Body of pancreas (tissue), 4 donors: ENCODE results near the gene LIG3.

ENCODE experiments used
- CTCF ChIP-seq, 7 experiments: fragments of 450-650 bp in 4 of 7; fragments of 200-600 bp in 3 of 7; sonication (generic) in 3 of 7; IDR thresholded peaks; one replicate each; pipeline ENCODE4 v1.5.1; 2016 to 2019; ENCODE audit warnings: antibody characterized with exemption in 7 of 7
- POLR2A ChIP-seq, 3 donors: fragments of 450-650 bp; IDR thresholded peaks; one replicate each; pipeline ENCODE4 v1.6.1; 2016; ENCODE audit warnings: antibody characterized with exemption in 3 of 3, mild to moderate bottlenecking in 2 of 3

- TF ChIP-seq CTCF (IDR thresholded peaks at IDR 0.05) (peak in 1 of 7 experiments; percentile 15), POLR2A (IDR thresholded peaks at IDR 0.05) (peak; percentile 50 to 88 (median 83))
Observed at GRCh38 chr17:34961093-34961911, 19.0 kb upstream of the LIG3 start, which contains the start of the genes CCT6B and ZNF830.
